ENCODE results near the gene SUSD3.

SUSD3 gene

GRCh38 chr9:93134015-93134739, 75.7 kb downstream of the SUSD3 start, which contains the start of gene NINJ1:
NINJ1 (minus strand) TSS chr9:93134251; CDS start chr9:93134217, 34 bp downstream.
- DNase-seq (ENCODE audit: insufficient read length, low spot score), result peak; percentile 79
- no peak for FAIRE-seq
